A549 (cell line): ENCODE measurements around the gene SRRM2. TPM values are rescaled to one million over a fixed set of nuclear protein-coding genes. Genes with fewer than 3 reads are reported as not detected.

Experiments
- ATAC-seq, 2 experiments: fragments of 200-7000 bp in 1 of 2; fragments of >200 bp in 1 of 2; cut with Nextera tagmentation in 1 of 2; cut with Tn5 transposase in 1 of 2; 3 replicates each; pipeline versions ENCODE4 v1.8.0 to v1.9.1; 2018 to 2020; ENCODE audit warnings: mild to moderate bottlenecking in 1 of 2, moderate library complexity in 1 of 2
- CTCF ChIA-PET: fragments of 300-600 bp; sonication (Branson Sonifier 250); formaldehyde crosslinking; extraction: SDS; loops from one replicate; lab custom pipeline; 2021; ENCODE audit warnings: antibody characterized with exemption, inconsistent platforms; lab: Yijun Ruan, JAX
- POLR2A ChIA-PET: fragments of 350-600 bp; formaldehyde crosslinking; extraction: SDS; loops from one replicate; lab custom pipeline; 2021; ENCODE audit warnings: antibody characterized with exemption, inconsistent platforms; lab: Yijun Ruan, JAX
- DNase-seq, 2 experiments: peaks; one replicate each; pipeline versions ENCODE4 v3.0.0 to v3.0.0-alpha.2; 2011 to 2016; ENCODE audit warnings: low read depth in 1 of 2, low spot score in 1 of 2
- FAIRE-seq: peaks from 2 replicates; lab custom pipeline; 2011; peaks lifted over from hg19 to GRCh38; lab: Jason Lieb, UNC
- H3K27ac ChIP-seq, 2 experiments: fragments of >200 bp; sonication (Bioruptor Twin); formaldehyde crosslinking; 3 replicates each; pipeline ENCODE4 v1.5.1; 2016 to 2017
- H3K4me1 ChIP-seq: fragments of >200 bp; sonication (Bioruptor Twin); formaldehyde crosslinking; 3 replicates; pipeline ENCODE4 v1.6.1; 2016
- H3K4me2 ChIP-seq: fragments of >200 bp; sonication (Bioruptor Twin); formaldehyde crosslinking; 3 replicates; pipeline ENCODE4 v1.6.1; 2016
- H3K4me3 ChIP-seq: fragments of >200 bp; sonication (Bioruptor Twin); formaldehyde crosslinking; 3 replicates; pipeline ENCODE4 v1.5.1; 2016
- H3K9me3 ChIP-seq: fragments of >200 bp; sonication (Bioruptor Twin); formaldehyde crosslinking; 3 replicates; pipeline ENCODE4 v1.6.1; 2016
- CBX2 ChIP-seq: fragments of 200-600 bp; sonication (generic); IDR thresholded peaks from 2 replicates; pipeline ENCODE4 v1.6.1; 2016; ENCODE audit warnings: low read depth, mild to moderate bottlenecking, borderline replicate concordance
- CEBPB ChIP-seq, 2 experiments: fragments of >200 bp in 1 of 2; sonication (Bioruptor Twin) in 1 of 2; formaldehyde crosslinking in 1 of 2; IDR thresholded peaks; 2 replicates each; pipeline ENCODE4 v1.6.1; 2012 to 2016
- CHD4 ChIP-seq: fragments of 200-600 bp; sonication (generic); IDR thresholded peaks from 2 replicates; pipeline ENCODE4 v1.6.1; 2016; ENCODE audit warnings: antibody characterized with exemption, mild to moderate bottlenecking, borderline replicate concordance
- FOSB ChIP-seq: fragments of 250-450 bp; sonication (Bioruptor Pico); IDR thresholded peaks from 2 replicates; pipeline ENCODE4 v1.5.0; 2020; ENCODE audit warnings: mild to moderate bottlenecking, moderate library complexity
- HDAC2 ChIP-seq: fragments of 200-600 bp; sonication (generic); IDR thresholded peaks from 2 replicates; pipeline ENCODE4 v1.6.1; 2016
- JUNB ChIP-seq: fragments of >200 bp; sonication (Bioruptor Twin); formaldehyde crosslinking; IDR thresholded peaks from 2 replicates; pipeline ENCODE4 v1.6.1; 2016
- KDM1A ChIP-seq: fragments of 200-600 bp; sonication (generic); IDR thresholded peaks from 2 replicates; pipeline ENCODE4 v1.6.1; 2016; ENCODE audit warnings: low read depth, mild to moderate bottlenecking
- POLR2A ChIP-seq: IDR thresholded peaks from 2 replicates; pipeline ENCODE4 v1.6.1; 2012; ENCODE audit warnings: mild to moderate bottlenecking, low read length
- POLR2AphosphoS2 ChIP-seq: conservative IDR thresholded peaks from 2 replicates; pipeline ENCODE4 v1.6.1; 2012; ENCODE audit warnings: low read length, improper control_type of control experiment, inconsistent platforms
- RAD21 ChIP-seq, 2 experiments: fragments of >200 bp in 1 of 2; sonication (Bioruptor Twin) in 1 of 2; formaldehyde crosslinking in 1 of 2; IDR thresholded peaks in 1 of 2; conservative IDR thresholded peaks in 1 of 2; 2 replicates in 1 of 2; 3 replicates in 1 of 2; pipeline ENCODE4 v1.6.1; 2012 to 2018; ENCODE audit warnings: inconsistent platforms in 1 of 2
- RCOR1 ChIP-seq: fragments of 150-350 bp; IDR thresholded peaks from 2 replicates; pipeline ENCODE4 v1.6.1; 2014; ENCODE audit warnings: antibody characterized with exemption, low read length, low read depth
- ZSCAN20 ChIP-seq: fragments of 250-450 bp; sonication (Bioruptor Pico); IDR thresholded peaks from 2 replicates; pipeline ENCODE4 v1.8.0; 2022; ENCODE audit warnings: mild to moderate bottlenecking, moderate library complexity
- WGBS: methylation state at CpG from one replicate; pipeline ENCODE4 v1.1.6; 2017; ENCODE audit errors: missing lambda C conversion rate; 5-methylcytosine and 5-hydroxymethylcytosine counted together
- polyA plus RNA-seq, 4 experiments: library from polyadenylated mRNA; depleted of rRNA in 3 of 4; stranded (reverse); fragments of >200 nt; fragmentation: RNase III in 1 of 4; extraction: RNeasy Plus Mini Kit Qiagen cat#74134 plus additional on column Dnase treatment in 1 of 4; gene quantifications; 2 replicates in 3 of 4; 3 replicates in 1 of 4; pipeline ENCODE4 v1.2.3, GENCODE V29; 2011 to 2017
- TF ChIP-seq, protein P1 (sequence below): IDR thresholded peaks from 2 replicates; pipeline ENCODE4 v1.6.1; 2012; ENCODE audit warnings: low read depth, borderline replicate concordance
- TF ChIP-seq, protein P2 (sequence below): fragments of >200 bp; sonication (Bioruptor Twin); formaldehyde crosslinking; IDR thresholded peaks from 2 replicates; pipeline ENCODE4 v1.6.1; 2016

Gene SRRM2
- polyA plus RNA-seq, 2 of the 4 experiments (the other 2 are of a cell fraction) = 167 to 512 TPM

DNA sequence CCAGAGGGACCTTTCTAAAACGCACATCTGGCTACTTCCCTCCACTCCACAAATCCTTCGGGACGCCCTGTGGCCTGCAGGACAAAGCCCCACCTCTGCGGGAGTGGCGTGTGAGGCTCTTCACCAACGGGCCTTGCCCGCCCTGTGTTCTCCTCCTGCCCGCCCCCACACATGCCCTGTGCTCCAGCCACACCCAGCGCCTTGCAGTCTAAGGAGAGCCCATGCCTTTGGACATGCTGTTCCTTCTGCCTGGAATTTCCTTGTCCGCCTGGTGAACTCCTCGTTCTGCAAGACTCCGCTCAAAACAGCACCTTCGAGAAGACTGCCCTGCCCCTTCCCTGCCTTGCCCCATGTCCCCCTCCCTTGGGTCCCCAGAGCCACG lies 17.2 kb downstream of the SRRM2 start (continued):
- TF ChIP-seq, protein P1, sequence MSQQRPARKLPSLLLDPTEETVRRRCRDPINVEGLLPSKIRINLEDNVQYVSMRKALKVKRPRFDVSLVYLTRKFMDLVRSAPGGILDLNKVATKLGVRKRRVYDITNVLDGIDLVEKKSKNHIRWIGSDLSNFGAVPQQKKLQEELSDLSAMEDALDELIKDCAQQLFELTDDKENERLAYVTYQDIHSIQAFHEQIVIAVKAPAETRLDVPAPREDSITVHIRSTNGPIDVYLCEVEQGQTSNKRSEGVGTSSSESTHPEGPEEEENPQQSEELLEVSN = no peak
- TF ChIP-seq RCOR1 (no peak), FOSB (no peak)
- TF ChIP-seq, protein P2, sequence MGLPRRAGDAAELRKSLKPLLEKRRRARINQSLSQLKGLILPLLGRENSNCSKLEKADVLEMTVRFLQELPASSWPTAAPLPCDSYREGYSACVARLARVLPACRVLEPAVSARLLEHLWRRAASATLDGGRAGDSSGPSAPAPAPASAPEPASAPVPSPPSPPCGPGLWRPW = no peak

GRCh38 chr16:2770057-2770951 lies 17.9 kb downstream of the SRRM2 start:
- peak overlapping the region; percentile 24; the same call in 1 of the 3 replicates for H3K4me2 ChIP-seq
- CTCF ChIA-PET = interaction anchor here (0.5 to 2.3 kb wide), 6 partner anchors 12 to 150 kb away, joined by 3 to 10 read pairs (median 5); no protein-coding TSS in a partner anchor
- no peaks in the 10 kb centered on the region for H3K9me3 ChIP-seq
- FAIRE-seq (no peak), ATAC-seq (peak; percentile 37 to 39; a peak in 5 of 6 replicates), DNase-seq (peak in 1 of 2 experiments; percentile 55)
- peak overlapping the region; percentile 15 to 62; a peak in 3 of 6 replicates for H3K27ac ChIP-seq
- WGBS = 87% methylated on average over 22 of the region's 32 CpGs
- POLR2A ChIA-PET = interaction anchor here (1.0 kb wide), 1 partner anchor 17 kb away, joined by 3 read pairs; no protein-coding TSS in a partner anchor
- TF ChIP-seq POLR2AphosphoS2 = 0 out of 2 replicates have a peak, but pooled peaks have one; percentile 69
- TF ChIP-seq JUNB = no peak
- H3K4me1 ChIP-seq = peaks cover 48% of the 10 kb centered on the region
- H3K4me3 ChIP-seq = no peak overlapping the region

GRCh38 chr16:2771496-2772402 lies 19.3 kb downstream of the SRRM2 start:
- Histone ChIP-seq H3K4me3 (no peak overlapping the region), H3K4me1 (peaks cover 55% of the 10 kb centered on the region), H3K4me2 (no peak overlapping the region), H3K27ac (no peak overlapping the region), H3K9me3 (no peaks in the 10 kb centered on the region)
- DNase-seq (no peak), ATAC-seq (no peak), FAIRE-seq (no peak)
- WGBS = 92% methylated on average over 18 of the region's 18 CpGs
- ChIA-PET CTCF (interaction anchor here (0.7 to 5.9 kb wide), 6 partner anchors 18 to 97 kb away, joined by 3 to 28 read pairs (median 3); no protein-coding TSS in a partner anchor), POLR2A (interaction anchor here (1.4 to 1.5 kb wide), 2 partner anchors 12 to 17 kb away, joined by 3 read pairs; no protein-coding TSS in a partner anchor)
- TF ChIP-seq POLR2AphosphoS2 (peak; percentile 43; the same call in 1 of the 2 replicates), CEBPB (IDR thresholded peaks at IDR 0.05) (no peak), CBX2 (no peak)

DNA sequence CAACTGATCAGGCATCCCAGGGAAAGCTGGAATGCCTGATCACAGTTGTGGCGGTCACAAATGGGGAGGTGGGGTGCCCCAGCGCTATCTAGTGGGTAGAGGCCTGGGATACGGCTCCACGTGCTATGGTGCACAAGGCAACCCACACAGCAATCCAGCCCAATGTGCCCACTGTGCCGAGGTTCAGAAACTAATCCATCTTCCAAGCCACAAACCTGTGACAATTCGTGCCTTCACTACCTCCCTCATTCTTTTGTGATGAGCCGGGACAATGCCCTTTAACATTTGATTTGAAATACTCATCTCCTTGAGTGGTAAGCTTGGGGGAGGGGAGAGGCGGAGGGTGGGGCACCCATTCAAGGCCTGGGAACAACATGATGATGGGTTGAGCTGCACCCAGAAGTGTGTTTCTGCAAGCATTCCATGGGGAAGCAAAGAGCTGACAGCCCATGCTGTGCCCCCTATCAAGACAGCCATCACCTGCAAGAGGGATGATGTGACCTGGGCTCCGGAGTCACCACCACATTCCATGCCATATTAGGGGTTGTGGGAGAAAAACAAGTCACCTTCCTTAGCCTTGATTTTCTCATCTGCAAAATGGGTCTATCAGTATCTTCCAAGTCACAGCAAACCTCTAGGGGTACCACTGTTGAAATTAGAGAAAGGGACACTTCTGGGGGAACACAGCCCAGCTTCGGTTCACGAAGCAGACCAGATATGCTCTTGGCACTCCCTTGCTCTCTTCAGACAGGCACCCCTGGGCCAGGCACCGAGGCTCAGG lies 20.9 kb downstream of the SRRM2 start:
- DNase-seq = no peak
- ChIA-PET CTCF (interaction anchor here (0.9 to 5.9 kb wide), 9 partner anchors 9 to 152 kb away, joined by 3 to 28 read pairs (median 5); no protein-coding TSS in a partner anchor), POLR2A (interaction anchor here (0.6 to 1.0 kb wide), 2 partner anchors 37 to 48 kb away, joined by 3 read pairs; no protein-coding TSS in a partner anchor)
- TF ChIP-seq KDM1A (peak; percentile 63; the same call in 1 of the 2 replicates), CHD4 (peak; percentile 41; the same call in 1 of the 2 replicates), POLR2A (no peak), RAD21 (conservative IDR thresholded peaks at IDR 0.05 in 1 of 2, IDR thresholded peaks at IDR 0.05 in 1 of 2) (no peak), HDAC2 (no peak), JUNB (no peak), ZSCAN20 (no peak)
- Histone ChIP-seq H3K4me1 (peaks cover 48% of the 10 kb centered on the region), H3K27ac (peak overlapping the region in 1 of 2 experiments; percentile 25; a peak in 1 of 6 replicates), H3K4me3 (no peak overlapping the region), H3K9me3 (no peaks in the 10 kb centered on the region), H3K4me2 (no peak overlapping the region)
- ATAC-seq = no peak
- no peak for FAIRE-seq
- 74% methylated on average over 12 of the region's 12 CpGs for WGBS
